Measurements from ENCODE around the gene HCN1.
"Not testable (repeated sequence)": the region's sequence is repeated elsewhere in the genome, so short reads cannot be mapped to it uniquely, and the experiment has no call there.

DNA sequence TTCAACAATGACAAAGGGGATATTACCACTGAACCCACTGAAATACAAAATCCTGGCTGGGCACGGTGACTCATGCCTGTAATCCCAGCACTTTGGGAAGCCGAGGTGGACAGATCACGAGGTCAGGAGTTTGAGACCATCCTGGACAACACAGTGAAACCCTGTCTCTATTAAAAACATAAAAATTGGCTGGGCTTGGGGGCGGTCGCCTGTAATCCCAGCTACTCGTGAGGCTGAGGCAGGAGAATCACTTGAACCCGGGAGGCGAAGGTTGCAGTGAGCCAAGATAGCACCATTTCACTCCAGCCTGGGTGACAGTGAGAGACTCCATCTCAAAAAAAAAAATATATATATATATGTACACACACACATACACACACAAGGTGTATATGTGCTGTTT lies 324.8 kb downstream of the HCN1 start:
- TF ChIP-seq, protein P1, sequence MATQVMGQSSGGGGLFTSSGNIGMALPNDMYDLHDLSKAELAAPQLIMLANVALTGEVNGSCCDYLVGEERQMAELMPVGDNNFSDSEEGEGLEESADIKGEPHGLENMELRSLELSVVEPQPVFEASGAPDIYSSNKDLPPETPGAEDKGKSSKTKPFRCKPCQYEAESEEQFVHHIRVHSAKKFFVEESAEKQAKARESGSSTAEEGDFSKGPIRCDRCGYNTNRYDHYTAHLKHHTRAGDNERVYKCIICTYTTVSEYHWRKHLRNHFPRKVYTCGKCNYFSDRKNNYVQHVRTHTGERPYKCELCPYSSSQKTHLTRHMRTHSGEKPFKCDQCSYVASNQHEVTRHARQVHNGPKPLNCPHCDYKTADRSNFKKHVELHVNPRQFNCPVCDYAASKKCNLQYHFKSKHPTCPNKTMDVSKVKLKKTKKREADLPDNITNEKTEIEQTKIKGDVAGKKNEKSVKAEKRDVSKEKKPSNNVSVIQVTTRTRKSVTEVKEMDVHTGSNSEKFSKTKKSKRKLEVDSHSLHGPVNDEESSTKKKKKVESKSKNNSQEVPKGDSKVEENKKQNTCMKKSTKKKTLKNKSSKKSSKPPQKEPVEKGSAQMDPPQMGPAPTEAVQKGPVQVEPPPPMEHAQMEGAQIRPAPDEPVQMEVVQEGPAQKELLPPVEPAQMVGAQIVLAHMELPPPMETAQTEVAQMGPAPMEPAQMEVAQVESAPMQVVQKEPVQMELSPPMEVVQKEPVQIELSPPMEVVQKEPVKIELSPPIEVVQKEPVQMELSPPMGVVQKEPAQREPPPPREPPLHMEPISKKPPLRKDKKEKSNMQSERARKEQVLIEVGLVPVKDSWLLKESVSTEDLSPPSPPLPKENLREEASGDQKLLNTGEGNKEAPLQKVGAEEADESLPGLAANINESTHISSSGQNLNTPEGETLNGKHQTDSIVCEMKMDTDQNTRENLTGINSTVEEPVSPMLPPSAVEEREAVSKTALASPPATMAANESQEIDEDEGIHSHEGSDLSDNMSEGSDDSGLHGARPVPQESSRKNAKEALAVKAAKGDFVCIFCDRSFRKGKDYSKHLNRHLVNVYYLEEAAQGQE (IDR thresholded peaks at IDR 0.05; ENCODE audit: borderline replicate concordance in 1 of 2, low read depth in 1 of 2, low read length in 2 of 2) = not testable (repeated sequence)
- TF ChIP-seq, protein P2, sequence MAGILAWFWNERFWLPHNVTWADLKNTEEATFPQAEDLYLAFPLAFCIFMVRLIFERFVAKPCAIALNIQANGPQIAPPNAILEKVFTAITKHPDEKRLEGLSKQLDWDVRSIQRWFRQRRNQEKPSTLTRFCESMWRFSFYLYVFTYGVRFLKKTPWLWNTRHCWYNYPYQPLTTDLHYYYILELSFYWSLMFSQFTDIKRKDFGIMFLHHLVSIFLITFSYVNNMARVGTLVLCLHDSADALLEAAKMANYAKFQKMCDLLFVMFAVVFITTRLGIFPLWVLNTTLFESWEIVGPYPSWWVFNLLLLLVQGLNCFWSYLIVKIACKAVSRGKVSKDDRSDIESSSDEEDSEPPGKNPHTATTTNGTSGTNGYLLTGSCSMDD (CRISPR knock-in tag; IDR thresholded peaks at IDR 0.05) = not testable (repeated sequence)
- TF ChIP-seq TEAD2 (CRISPR knock-in tag; IDR thresholded peaks at IDR 0.05); HDAC2 (CRISPR knock-in tag; IDR thresholded peaks at IDR 0.05); MXI1 (IDR thresholded peaks at IDR 0.05; ENCODE audit: borderline replicate concordance, low read depth, low read length); TBX2 (CRISPR knock-in tag; IDR thresholded peaks at IDR 0.05; ENCODE audit: borderline replicate concordance): not testable (repeated sequence)
- TF ChIP-seq, protein P3, sequence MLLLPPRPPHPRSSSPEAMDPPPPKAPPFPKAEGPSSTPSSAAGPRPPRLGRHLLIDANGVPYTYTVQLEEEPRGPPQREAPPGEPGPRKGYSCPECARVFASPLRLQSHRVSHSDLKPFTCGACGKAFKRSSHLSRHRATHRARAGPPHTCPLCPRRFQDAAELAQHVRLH (CRISPR knock-in tag; IDR thresholded peaks at IDR 0.05; ENCODE audit: borderline replicate concordance, low read depth) = not testable (repeated sequence)

Data from HepG2 (cell line).